Stimulated activated CD8-positive, alpha-beta memory T cell treated with anti-CD3 and anti-CD28 coated beads, Interleukin-15, amount 100 ng/mL, for 24 hours (primary cell): ENCODE data around the gene GXYLT2.
"Not testable (repeated sequence)": the region's sequence is repeated elsewhere in the genome, so short reads cannot be mapped to it uniquely, and the experiment has no call there.

Experiments used
- DNase-seq: peaks from one replicate; pipeline ENCODE4 v3.0.0-alpha.2; 2020; ENCODE audit warnings: low read depth

GXYLT2 gene

DNA sequence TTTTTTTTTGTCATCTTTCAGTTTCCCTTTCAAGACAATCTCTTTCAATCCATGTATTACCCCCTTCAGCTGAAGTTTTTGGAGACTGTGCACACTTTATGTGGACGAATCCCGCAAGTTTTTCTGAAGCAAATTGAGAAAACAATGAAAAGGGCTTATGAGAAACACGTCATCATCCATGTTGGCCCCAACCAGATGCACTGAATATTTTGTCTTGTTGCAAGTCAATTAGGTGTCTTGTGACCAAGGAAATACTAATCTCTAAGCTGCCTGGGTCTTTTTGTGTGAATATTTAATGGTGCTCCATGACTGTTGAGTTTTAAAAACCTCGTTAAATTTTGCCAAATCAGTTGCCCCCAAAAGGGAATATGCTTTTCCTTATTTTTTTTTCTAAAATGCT lies 87.1 kb downstream of the GXYLT2 start:
- no peak for DNase-seq

GRCh38 chr3:72976281-72976741 lies 88.5 kb downstream of the GXYLT2 start:
- no peak for DNase-seq

DNA sequence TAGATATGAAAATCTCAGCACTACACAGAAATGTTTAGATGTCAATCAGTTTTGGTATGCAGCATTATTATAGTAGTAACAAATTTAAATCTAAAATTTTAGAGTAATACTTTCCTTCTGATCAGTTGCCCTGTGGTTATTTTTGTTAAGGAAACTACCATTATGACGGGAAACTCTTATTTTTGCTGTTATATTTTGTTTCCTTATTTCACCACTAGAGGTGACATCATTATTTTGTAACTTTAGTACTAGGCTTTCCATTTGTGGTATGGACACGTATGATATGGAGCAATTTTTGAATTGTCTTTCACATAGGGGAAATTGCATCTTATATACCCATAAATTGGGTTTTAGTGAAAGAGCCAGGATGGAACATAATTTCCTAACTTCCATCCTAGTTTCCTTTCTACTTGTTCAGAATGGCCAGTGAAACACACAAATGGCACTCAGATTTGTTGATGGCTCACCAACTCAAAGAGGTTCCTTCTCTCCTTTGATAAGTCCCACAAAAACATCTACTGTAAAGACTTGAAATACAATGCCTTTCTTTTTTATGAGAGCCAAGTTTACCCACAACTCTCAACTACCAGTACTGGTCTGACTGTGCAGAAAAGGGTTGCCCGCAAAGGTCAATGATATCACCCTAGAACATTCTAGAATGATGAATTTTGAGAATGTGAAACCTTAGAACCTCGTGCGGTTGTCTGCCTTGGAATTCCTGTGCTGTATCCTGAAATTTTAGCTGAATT lies 89.4 kb downstream of the GXYLT2 start:
- no peak for DNase-seq

GRCh38 chr3:72982609-72983366 lies 94.9 kb downstream of the GXYLT2 start:
- DNase-seq, result no peak

- no peak for DNase-seq
Observed at GRCh38 chr3:72985576-72985975, 97.7 kb downstream of the GXYLT2 start.

GRCh38 chr3:72990701-72991395 lies 103.0 kb downstream of the GXYLT2 start:
- DNase-seq, result no peak

GRCh38 chr3:72991522-72991921 lies 103.7 kb downstream of the GXYLT2 start:
- no peak for DNase-seq

DNA sequence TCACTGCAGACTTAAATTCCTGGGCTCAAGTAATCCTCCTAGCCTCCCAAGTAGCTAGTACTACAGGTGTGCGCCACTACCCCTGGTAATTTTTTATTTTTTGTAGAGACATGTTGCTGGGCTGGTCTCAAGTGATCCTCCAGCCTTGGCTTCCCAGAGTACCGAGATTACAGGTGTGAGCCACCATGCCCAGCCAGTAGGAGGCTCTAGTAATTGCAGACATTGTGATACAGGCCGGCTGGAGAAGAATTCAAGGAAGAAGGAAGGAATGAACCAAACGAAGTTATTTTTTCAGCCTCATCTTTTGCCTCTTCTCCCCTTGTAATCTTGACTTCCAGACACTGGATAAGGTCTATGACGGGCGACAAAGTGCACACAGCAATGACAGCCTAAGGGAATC lies 105.5 kb downstream of the GXYLT2 start:
- no peak for DNase-seq

DNA sequence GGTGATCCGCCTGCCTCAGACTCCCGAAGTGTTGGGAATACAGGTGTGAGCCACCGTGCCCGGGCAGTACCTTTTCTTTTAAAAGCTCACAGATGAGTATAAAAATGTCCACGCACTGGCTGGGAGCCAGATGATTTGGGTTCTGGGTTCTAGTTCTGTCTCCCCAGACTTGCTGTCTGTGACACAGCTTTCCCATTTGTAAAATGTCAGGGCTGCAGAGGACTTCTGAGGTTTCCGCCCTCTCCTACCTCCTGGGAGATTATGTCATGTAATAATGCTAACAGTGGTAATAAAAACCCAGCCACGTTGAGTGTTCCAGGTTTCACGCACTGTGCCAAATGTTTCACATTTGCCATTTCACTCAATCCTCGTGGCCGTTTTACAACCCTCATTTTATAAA lies 107.5 kb downstream of the GXYLT2 start:
- DNase-seq, result no peak

DNA sequence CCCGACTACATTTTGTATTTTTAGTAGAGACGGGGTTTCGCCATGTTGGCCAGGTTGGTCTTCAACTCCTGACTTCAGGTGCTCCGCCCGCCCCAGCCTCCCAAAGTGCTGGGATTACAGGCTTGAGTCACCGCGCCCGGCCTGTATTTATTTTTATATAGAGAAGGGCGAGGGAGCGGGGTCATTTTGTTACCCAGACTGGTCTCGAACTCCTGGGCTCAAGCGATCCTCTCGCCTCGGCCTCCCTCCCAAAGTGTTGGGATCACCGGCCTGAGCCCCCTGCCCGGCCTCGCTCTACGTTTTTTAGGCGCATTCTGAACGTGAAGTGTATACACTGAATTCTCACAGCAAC lies 108.3 kb downstream of the GXYLT2 start:
- no peak for DNase-seq

- peak; percentile 87 for DNase-seq
Observed at GRCh38 chr3:72996473-72997333, 108.9 kb downstream of the GXYLT2 start, which contains the start of gene PPP4R2. Gene PPP4R2, plus strand, starts transcription at chr3:72996811. Its CDS starts 227 bp downstream, at chr3:72997038.

- DNase-seq, result no peak
Observed at GRCh38 chr3:72997421-72997961, 109.6 kb downstream of the GXYLT2 start.

GRCh38 chr3:72998466-72998865 lies 110.6 kb downstream of the GXYLT2 start:
- DNase-seq, result no peak

GRCh38 chr3:72999951-73000350 lies 112.1 kb downstream of the GXYLT2 start:
- DNase-seq, result no peak

DNA sequence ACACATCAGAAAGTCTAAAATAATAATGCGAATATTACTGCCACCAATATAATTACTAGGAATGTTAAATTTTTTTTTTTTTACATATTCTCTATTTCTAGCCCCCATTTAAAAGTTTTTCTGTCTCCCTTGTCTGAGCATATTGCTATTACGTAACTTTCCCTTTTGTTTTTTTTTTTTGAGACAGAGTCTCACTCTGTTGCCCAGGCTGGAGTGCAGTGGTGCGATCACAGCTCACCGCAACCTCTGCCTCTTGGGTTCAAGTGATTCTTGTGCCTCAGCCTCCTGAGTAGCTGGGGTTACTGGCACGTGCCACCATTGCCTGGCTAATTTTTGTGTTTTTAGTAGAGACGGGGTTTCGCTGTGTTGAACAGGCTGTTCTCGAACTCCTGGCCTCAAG lies 115.2 kb downstream of the GXYLT2 start:
- not testable (repeated sequence) for DNase-seq

- DNase-seq, result no peak
Observed at GRCh38 chr3:73004316-73004715, 116.5 kb downstream of the GXYLT2 start.

DNA sequence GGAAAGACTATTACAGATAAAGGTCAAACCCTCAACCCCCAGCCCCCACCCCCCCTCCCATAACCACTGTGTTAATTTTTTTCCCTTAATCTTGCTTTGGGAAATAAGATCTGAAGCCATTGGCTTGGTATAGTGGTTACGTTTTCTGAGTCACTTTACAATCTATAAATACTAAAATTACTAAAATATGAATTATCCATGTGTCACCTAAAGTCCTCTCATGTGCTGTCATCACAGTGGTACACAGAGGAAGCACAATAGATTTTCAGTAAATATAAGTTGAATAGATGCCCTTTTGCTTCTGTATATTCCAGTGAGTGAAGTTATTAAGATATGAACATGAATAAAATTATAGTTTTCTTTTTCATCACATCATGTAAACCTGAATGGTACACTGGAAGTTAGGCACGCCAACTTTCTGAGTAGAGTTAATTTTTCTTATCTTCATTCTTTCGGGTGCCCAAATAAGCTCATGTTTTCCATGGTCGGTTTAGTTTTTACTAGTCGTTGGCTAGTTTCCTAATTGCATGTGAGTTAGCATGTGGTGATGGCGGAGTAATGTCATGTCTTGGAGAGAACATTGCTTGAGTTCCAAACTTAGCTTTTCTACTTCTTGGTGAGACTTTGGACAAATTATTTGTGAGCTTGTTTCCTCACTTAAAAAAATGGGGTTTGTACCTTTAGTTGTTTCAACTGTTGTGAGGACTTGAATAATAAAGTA lies 120.3 kb downstream of the GXYLT2 start:
- no peak for DNase-seq

GRCh38 chr3:73009008-73009407 lies 121.2 kb downstream of the GXYLT2 start:
- no peak for DNase-seq

GRCh38 chr3:73009750-73010149 lies 121.9 kb downstream of the GXYLT2 start:
- no peak for DNase-seq

DNA sequence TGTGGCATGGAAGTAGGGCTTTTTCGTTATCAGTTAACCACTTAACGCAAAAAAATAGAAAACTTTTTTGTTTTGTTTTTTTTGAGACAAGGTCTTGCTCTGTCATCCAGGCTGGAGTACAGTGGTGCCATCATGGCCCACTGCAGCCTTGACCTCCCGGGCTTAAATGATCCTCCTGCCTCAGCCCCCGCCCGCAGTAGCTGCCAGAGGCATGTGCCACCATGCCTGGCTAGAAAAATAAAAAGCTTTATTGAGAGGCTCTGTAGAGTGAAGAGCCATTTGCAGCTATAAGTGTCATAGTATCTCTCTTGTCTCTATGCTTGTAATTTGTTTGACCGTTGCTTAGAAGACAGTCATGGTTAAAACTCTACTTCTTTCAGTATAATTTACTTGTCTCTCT lies 122.3 kb downstream of the GXYLT2 start:
- no peak for DNase-seq

DNA sequence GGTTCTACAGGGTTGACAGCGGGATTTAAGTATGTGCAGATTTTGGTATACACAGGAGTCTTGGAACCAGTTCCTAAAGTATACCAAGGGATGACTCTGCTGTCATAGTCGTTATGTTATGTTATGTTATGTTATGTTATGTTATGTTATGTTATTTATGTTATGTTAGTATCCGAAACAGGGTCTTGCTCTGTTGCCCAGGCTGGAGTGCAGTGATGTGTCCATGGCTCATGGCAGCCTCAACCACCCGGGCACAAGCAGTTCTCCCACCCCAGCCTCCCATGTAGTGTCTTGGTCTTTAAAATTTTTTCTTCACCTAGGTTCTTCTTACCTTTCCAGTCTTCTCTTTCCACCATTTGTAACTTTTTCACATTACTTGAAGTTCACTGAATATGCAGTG lies 130.5 kb downstream of the GXYLT2 start:
- no peak for DNase-seq
